ENCODE results near the gene TOP3A. TPM values are rescaled to one million over a fixed set of nuclear protein-coding genes. Genes with fewer than 3 reads are reported as not detected.

TOP3A gene
- total RNA-seq, 1 experiment from 2014 or later, result 48.8 TPM

DNA sequence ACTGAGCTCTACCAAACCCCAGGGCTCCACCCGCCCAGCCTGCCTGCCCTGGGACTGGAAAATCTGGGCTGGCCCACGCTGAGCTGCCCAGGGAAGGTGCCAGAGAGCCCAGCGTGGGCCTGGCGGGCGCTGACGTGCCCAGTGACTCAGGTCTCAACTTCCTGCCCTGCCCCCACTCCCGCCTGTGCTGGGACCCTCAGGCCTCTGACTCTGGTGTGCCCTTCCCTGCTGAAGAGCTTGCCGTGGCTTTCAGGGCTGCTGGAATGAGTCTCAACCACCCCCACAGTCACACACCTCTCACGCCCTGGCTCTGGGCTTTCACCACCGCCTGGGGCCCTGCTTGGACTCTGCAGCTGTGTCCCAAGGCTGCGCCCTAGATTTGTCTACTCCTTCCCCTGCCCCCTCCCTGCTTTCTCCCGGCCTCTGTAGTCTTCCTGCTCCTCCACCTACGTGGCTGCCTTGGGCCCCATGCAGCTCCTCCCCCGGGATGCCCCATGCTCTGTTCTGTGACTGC is 79.0 kb downstream of the TOP3A start:
- intact Hi-C loops (cut with micrococcal nuclease), result no loop called here
- no peaks in the 10 kb centered on the region for H3K9me2 ChIP-seq (ENCODE audit: insufficient read depth)
- no TSS peak for BruUV-seq (replicated peaks)
- H3K4me2 ChIP-seq (ENCODE audit: low read length), result peak overlapping the region; percentile 30
- TF ChIP-seq JUND (IDR thresholded peaks at IDR 0.05), result no peak
- no peak for TF ChIP-seq RAD21 (IDR thresholded peaks at IDR 0.05; ENCODE audit: low read depth)
- TF ChIP-seq, protein P1, sequence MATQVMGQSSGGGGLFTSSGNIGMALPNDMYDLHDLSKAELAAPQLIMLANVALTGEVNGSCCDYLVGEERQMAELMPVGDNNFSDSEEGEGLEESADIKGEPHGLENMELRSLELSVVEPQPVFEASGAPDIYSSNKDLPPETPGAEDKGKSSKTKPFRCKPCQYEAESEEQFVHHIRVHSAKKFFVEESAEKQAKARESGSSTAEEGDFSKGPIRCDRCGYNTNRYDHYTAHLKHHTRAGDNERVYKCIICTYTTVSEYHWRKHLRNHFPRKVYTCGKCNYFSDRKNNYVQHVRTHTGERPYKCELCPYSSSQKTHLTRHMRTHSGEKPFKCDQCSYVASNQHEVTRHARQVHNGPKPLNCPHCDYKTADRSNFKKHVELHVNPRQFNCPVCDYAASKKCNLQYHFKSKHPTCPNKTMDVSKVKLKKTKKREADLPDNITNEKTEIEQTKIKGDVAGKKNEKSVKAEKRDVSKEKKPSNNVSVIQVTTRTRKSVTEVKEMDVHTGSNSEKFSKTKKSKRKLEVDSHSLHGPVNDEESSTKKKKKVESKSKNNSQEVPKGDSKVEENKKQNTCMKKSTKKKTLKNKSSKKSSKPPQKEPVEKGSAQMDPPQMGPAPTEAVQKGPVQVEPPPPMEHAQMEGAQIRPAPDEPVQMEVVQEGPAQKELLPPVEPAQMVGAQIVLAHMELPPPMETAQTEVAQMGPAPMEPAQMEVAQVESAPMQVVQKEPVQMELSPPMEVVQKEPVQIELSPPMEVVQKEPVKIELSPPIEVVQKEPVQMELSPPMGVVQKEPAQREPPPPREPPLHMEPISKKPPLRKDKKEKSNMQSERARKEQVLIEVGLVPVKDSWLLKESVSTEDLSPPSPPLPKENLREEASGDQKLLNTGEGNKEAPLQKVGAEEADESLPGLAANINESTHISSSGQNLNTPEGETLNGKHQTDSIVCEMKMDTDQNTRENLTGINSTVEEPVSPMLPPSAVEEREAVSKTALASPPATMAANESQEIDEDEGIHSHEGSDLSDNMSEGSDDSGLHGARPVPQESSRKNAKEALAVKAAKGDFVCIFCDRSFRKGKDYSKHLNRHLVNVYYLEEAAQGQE (IDR thresholded peaks at IDR 0.05; ENCODE audit: low read depth), result no peak
- no peak for TF ChIP-seq EGR1 (IDR thresholded peaks at IDR 0.05; ENCODE audit: low read depth)
- no peak for TF ChIP-seq YY1 (IDR thresholded peaks at IDR 0.05; ENCODE audit: extremely low read depth, insufficient replicate concordance, low read depth, low read length)
- TF ChIP-seq EZH2phosphoT487 (IDR thresholded peaks at IDR 0.05; ENCODE audit: borderline replicate concordance), result no peak
- no peak for TF ChIP-seq FOSL1 (IDR thresholded peaks at IDR 0.05; ENCODE audit: low read depth)
- no peak for TF ChIP-seq SP1 (IDR thresholded peaks at IDR 0.05; ENCODE audit: low read depth)
- TF ChIP-seq, protein P2, sequence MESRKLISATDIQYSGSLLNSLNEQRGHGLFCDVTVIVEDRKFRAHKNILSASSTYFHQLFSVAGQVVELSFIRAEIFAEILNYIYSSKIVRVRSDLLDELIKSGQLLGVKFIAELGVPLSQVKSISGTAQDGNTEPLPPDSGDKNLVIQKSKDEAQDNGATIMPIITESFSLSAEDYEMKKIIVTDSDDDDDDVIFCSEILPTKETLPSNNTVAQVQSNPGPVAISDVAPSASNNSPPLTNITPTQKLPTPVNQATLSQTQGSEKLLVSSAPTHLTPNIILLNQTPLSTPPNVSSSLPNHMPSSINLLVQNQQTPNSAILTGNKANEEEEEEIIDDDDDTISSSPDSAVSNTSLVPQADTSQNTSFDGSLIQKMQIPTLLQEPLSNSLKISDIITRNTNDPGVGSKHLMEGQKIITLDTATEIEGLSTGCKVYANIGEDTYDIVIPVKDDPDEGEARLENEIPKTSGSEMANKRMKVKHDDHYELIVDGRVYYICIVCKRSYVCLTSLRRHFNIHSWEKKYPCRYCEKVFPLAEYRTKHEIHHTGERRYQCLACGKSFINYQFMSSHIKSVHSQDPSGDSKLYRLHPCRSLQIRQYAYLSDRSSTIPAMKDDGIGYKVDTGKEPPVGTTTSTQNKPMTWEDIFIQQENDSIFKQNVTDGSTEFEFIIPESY (IDR thresholded peaks at IDR 0.05; ENCODE audit: extremely low read depth, insufficient replicate concordance, low read length), result no peak
- no peak for TF ChIP-seq ZFX (IDR thresholded peaks at IDR 0.05)
- no peaks in the 10 kb centered on the region; a peak in 1 of 4 replicates for H3K36me3 ChIP-seq (ENCODE audit: control insufficient read depth in 1 of 2, insufficient read depth in 2 of 2, low read length in 2 of 2)
- ChIA-PET RAD21 (ENCODE audit: low non-redundant PET in 1 of 2, low total read pairs in 2 of 2, uncharacterized antibody in 2 of 2, unreplicated experiment in 2 of 2) (no interaction called here), CTCF (no interaction called here), POLR2A (no interaction called here)
- peaks cover 0 to 13% of the 10 kb centered on the region in 2 experiments; a peak in 2 of 4 replicates for H3K4me1 ChIP-seq (ENCODE audit: control insufficient read depth in 1 of 2, insufficient read depth in 2 of 2, low read length in 2 of 2)
- no peaks in the 10 kb centered on the region for H3K79me2 ChIP-seq (ENCODE audit: insufficient read depth, low read length)
- peak overlapping the region; percentile 35; the same call in 1 of the 2 replicates for H3K27ac ChIP-seq (ENCODE audit: low read depth, low read length)
- no peak overlapping the region for H2AFZ ChIP-seq (ENCODE audit: low read depth, low read length, poor library complexity, severe bottlenecking)
- no peaks in the 10 kb centered on the region for H3K9me3 ChIP-seq (ENCODE audit: control insufficient read depth in 1 of 2, insufficient read depth in 1 of 2, low read depth in 1 of 2, low read length in 2 of 2)
- no peak overlapping the region for H3K4me3 ChIP-seq (replicated peaks in 1 of 2; ENCODE audit: low read depth in 1 of 2, low read length in 2 of 2)
- H3K27me3 ChIP-seq (ENCODE audit: insufficient read depth, low read length), result no peaks in the 10 kb centered on the region
- H4K20me1 ChIP-seq (ENCODE audit: insufficient read depth), result no peaks in the 10 kb centered on the region
- ATAC-seq, result peak; percentile 53
- no peak for DNase-seq (ENCODE audit: low read depth, low spot score)
- no peak overlapping the region for H3K9ac ChIP-seq (ENCODE audit: low read length)
